IPS-18a (cell line): ENCODE data around the gene TGM5.
"Not testable (repeated sequence)": the region's sequence is repeated elsewhere in the genome, so short reads cannot be mapped to it uniquely, and the experiment has no call there.

Experiments used
- H3K27ac ChIP-seq: one replicate; pipeline ENCODE4 v1.5.1; 2013; ENCODE audit warnings: low read length
- H3K27me3 ChIP-seq: one replicate; pipeline ENCODE4 v1.6.1; 2013; ENCODE audit warnings: mild to moderate bottlenecking, low read length; ENCODE audit not compliant: control insufficient read depth, insufficient read depth
- H3K36me3 ChIP-seq: one replicate; pipeline ENCODE4 v1.6.1; 2013; ENCODE audit warnings: low read depth, low read length; ENCODE audit not compliant: control insufficient read depth
- H3K4me1 ChIP-seq: one replicate; pipeline ENCODE4 v1.6.1; 2013; ENCODE audit warnings: low read depth, low read length; ENCODE audit not compliant: control insufficient read depth
- H3K4me3 ChIP-seq: one replicate; pipeline ENCODE4 v1.5.1; 2013; ENCODE audit warnings: low read length
- H3K9ac ChIP-seq: one replicate; pipeline ENCODE4 v1.6.1; 2013; ENCODE audit warnings: mild to moderate bottlenecking, low read length, moderate library complexity
- H3K9me3 ChIP-seq: one replicate; pipeline ENCODE4 v1.6.1; 2013; ENCODE audit warnings: low read depth, low read length; ENCODE audit not compliant: control insufficient read depth

Gene TGM5, protein sequence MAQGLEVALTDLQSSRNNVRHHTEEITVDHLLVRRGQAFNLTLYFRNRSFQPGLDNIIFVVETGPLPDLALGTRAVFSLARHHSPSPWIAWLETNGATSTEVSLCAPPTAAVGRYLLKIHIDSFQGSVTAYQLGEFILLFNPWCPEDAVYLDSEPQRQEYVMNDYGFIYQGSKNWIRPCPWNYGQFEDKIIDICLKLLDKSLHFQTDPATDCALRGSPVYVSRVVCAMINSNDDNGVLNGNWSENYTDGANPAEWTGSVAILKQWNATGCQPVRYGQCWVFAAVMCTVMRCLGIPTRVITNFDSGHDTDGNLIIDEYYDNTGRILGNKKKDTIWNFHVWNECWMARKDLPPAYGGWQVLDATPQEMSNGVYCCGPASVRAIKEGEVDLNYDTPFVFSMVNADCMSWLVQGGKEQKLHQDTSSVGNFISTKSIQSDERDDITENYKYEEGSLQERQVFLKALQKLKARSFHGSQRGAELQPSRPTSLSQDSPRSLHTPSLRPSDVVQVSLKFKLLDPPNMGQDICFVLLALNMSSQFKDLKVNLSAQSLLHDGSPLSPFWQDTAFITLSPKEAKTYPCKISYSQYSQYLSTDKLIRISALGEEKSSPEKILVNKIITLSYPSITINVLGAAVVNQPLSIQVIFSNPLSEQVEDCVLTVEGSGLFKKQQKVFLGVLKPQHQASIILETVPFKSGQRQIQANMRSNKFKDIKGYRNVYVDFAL

DNA sequence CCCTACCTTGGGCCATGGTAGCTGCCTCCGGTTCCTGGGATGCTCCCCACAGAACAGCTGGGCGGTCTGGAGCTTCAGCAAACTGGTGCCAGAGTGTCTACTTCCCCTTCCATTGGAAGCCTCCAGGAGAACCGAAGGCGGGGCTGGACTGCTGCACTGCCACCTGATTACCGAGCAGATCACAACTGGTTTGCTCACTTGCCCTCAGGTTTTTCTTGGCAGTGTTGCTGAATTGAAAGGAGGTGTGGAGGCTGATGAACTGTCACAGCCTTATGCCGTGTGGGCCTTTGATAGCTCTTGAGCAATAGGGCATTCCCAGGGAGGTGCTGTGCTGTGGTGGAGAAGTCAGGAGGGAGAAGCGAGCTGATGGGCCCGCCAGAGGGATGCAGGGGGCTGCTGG, at the start of gene TGM5:
Gene TGM5, minus strand, starts transcription at position 95 of the 400 bp plus-strand sequence. Its CDS starts 79 bp downstream, at position 16.
- Histone ChIP-seq H3K9ac (no peak within 1 kb of the TSS), H3K9me3 (no peaks in the 10 kb centered on the region), H3K27ac (no peak within 1 kb of the TSS), H3K4me3 (no peak within 1 kb of the TSS), H3K36me3 (no peaks in the 10 kb centered on the region), H3K4me1 (no peaks in the 10 kb centered on the region), H3K27me3 (no peaks in the 10 kb centered on the region)

DNA sequence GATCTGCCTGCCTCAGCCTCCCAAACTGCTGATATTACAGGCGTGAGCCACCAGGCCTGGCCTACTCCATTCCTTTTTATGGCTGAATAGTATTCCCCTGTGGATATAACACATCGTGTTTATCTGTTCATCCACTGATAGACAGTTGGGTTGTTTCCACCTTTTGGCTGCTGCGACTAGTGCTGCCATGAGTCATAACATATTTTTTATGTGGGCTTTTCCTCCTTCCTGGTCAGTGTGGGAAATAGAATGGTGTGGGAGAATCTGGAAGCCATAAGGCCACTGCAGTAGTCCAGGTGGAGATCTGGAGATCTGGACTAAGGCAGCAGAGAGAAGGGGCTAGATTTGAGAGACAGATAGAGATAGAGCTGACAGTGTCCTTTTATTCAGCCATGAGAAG, 47.4 kb upstream of the TGM5 start:
- Histone ChIP-seq H3K27ac (no peak overlapping the region), H3K4me3 (no peak overlapping the region), H3K36me3 (no peaks in the 10 kb centered on the region), H3K9me3 (no peaks in the 10 kb centered on the region), H3K4me1 (no peaks in the 10 kb centered on the region), H3K27me3 (no peaks in the 10 kb centered on the region), H3K9ac (no peak overlapping the region)

DNA sequence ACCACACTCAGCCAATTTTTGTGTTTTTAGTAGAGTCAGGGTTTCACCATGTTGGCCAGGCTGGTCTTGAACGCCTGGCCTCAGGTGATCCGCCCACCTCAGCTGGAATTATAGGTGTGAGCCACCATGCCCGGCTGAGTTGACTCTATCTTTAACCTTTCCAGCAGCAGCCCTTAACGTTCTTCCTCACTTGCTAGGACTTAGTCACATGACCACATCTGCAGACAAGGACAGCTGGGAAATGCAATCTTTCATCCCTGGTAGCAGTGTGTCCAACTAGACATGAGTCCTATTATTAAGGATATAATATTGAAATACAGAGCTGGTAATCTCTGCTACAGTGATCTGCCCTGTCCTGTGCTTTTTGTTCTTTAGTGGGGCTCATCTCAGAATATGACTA, 45.6 kb upstream of the TGM5 start:
- Histone ChIP-seq H3K9ac (no peak overlapping the region), H3K27ac (no peak overlapping the region), H3K4me1 (no peaks in the 10 kb centered on the region), H3K27me3 (no peaks in the 10 kb centered on the region), H3K4me3 (no peak overlapping the region), H3K9me3 (no peaks in the 10 kb centered on the region), H3K36me3 (no peaks in the 10 kb centered on the region)

DNA sequence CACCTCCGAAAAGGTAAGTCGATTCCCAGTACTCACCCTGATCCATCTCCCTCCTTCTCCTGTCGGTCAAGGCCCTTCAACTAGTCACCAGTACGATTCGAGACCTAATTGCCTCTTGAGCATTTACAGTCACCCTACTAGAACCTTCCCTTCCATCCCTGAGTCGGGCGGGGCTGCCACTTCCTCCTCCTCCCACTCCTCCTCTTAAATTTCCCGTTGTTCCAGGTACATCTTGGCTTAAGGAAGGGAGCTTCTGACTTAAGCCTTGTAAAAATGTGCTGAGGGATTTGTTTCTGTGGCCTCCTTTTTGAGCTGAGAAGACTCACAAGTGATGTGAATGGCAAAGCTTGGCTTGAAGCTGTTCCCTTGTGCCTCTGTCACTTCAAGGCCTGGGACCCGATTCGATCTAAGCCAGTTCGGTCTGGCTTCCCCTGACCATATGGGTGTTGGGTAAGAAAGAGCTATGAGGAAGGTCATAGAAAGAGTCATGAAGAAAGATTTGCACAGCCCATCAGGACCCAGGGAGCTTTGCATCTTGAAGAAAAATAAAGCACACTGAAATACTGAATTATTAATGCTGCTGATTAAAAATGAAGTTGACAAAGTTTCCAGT, 35.6 kb upstream of the TGM5 start, which contains the start of gene TGM7:
Gene TGM7, minus strand, starts transcription at position 51 of the 613 bp plus-strand sequence.
- H3K36me3 ChIP-seq: no peaks in the 10 kb centered on the region
- no peak within 1 kb of the TSS for H3K4me3 ChIP-seq
- no peak within 1 kb of the TSS for H3K9ac ChIP-seq
- no peaks in the 10 kb centered on the region for H3K27me3 ChIP-seq
- H3K4me1 ChIP-seq: no peaks in the 10 kb centered on the region
- no peaks in the 10 kb centered on the region for H3K9me3 ChIP-seq
- no peak within 1 kb of the TSS for H3K27ac ChIP-seq

DNA sequence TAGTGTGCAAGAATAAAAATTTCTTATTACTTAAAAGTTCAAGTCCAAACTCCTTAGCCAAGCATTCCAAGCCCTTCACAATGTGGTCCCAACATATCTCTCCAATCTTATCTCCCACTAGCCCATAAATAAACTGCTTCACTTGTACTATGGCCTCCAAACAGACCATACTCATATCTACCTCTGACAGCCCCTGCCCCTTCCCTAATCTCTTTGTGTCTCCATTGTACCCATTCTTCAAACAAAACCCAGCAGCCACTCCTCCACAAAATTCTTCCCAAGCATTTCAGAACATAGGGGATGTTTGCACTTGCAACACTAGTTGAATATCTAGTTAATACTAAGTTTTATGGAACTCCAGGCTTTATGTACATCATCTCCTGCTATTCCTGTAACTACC, 33.2 kb upstream of the TGM5 start:
- Histone ChIP-seq H3K36me3 (no peaks in the 10 kb centered on the region), H3K27me3 (no peaks in the 10 kb centered on the region), H3K9me3 (no peaks in the 10 kb centered on the region), H3K9ac (no peak overlapping the region), H3K4me1 (no peaks in the 10 kb centered on the region), H3K4me3 (no peak overlapping the region), H3K27ac (no peak overlapping the region)

DNA sequence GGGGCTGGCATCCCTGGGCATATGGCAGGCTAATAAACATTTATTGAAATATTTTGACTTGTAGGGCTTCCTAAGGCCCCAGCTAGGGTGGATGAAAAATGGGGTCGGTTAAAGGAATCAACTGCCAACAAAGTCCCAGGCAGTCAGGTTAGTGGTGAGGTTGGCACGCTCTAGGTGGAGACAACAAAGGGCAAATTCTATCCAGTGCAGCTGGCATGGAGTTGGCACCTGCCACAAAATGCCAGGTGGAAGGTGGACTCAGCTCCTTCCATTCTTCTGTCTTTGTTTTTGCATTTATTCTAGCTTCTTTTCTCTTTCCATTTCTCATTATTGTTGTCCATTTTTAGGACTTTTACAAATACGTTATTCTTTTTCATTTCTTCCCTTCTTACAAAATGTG, 32.7 kb upstream of the TGM5 start:
- Histone ChIP-seq H3K4me3 (no peak overlapping the region), H3K27ac (no peak overlapping the region), H3K9ac (no peak overlapping the region), H3K36me3 (no peaks in the 10 kb centered on the region), H3K27me3 (no peaks in the 10 kb centered on the region), H3K4me1 (no peaks in the 10 kb centered on the region), H3K9me3 (no peaks in the 10 kb centered on the region)

DNA sequence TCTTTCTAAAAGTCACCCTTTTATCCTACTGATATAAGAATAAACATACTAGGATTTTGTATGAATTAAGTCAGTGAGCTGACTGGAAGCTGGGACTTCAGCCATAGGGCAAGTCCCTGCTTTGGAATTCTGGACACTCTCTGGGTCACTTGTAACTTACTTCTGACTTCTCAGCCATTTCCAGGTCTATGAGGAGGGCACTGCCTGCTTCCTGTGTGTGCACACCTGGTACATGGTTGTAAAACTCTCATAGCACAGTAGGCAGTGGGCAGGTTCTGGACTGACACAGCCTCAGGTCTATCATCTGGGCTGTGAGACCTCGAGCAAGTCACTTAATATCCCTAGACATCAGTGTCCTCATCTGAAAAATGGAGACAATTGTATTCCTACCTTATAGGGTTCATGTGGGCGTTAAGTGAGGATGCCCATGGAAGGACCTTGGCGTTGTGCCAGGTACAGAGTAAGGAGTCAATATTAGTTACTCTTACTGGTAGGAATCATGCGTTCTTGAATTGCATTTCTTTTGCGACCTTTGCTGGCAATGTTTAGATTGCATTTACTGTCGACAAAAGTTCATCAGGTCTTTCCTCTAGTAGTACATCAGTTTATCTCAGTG, 27.5 kb upstream of the TGM5 start:
- Histone ChIP-seq H3K9me3 (no peaks in the 10 kb centered on the region), H3K4me3 (no peak overlapping the region), H3K9ac (no peak overlapping the region), H3K27ac (no peak overlapping the region), H3K27me3 (peaks cover 12% of the 10 kb centered on the region), H3K4me1 (no peaks in the 10 kb centered on the region), H3K36me3 (no peaks in the 10 kb centered on the region)

DNA sequence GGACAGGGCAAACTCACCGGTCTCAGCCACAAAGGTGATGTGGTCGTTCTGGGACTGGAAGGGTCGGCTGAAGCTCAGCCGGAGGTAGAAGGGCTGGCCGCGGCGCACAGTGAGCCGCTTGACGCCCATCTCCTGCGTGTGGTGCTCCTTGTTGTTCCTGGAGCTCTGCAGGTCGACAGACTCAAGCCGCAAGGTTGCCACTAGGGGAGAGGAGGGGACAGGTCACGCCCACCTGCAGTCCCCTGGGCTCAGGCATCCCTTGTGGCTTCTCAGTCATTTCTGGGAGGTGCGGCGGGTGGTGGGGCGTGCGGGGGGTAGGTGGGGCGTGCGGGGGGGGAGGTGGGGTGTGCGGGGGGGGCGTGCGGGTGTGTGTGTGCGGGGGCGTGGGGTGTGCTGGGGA, 26.7 kb upstream of the TGM5 start:
- Histone ChIP-seq H3K27ac (no peak overlapping the region), H3K9ac (no peak overlapping the region), H3K9me3 (no peaks in the 10 kb centered on the region), H3K27me3 (peaks cover 12% of the 10 kb centered on the region), H3K4me3 (no peak overlapping the region), H3K4me1 (no peaks in the 10 kb centered on the region), H3K36me3 (no peaks in the 10 kb centered on the region)

DNA sequence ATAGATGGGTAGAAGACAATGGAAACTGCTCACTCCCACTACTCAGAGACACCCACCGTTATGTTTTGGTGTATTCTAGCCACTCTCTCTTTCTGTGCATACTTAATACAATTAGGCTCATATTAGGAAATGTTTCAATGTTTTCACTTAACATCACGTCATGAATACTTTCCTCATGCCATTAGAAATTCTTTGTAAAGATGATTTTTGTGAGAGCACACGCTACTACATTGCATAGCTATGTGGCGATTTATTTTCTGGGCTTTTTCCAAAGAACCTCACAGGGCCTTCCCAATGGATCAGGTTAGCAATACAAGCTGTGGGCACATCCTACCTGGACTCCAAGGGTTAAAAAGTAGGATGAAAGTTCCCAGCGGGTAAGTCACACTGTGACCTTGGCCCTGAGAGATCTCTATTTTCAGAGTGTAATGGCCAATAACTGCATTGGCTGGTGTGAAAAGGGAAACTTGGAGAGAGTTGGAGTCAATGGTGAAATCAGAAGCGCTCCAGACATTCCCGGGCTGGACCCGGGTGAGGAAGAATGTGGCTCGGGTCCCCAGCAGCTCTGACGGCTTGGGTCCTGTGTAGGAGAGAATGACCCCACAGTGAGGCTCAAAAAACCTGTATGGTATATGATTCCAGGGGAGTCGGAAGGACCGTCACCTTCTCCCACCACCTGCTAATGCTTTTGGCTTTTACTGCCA, 25.8 kb upstream of the TGM5 start:
- no peak overlapping the region for H3K9ac ChIP-seq
- no peaks in the 10 kb centered on the region for H3K36me3 ChIP-seq
- peaks cover 12% of the 10 kb centered on the region for H3K27me3 ChIP-seq
- no peak overlapping the region for H3K27ac ChIP-seq
- H3K4me3 ChIP-seq: no peak overlapping the region
- H3K4me1 ChIP-seq: no peaks in the 10 kb centered on the region
- H3K9me3 ChIP-seq: no peaks in the 10 kb centered on the region

DNA sequence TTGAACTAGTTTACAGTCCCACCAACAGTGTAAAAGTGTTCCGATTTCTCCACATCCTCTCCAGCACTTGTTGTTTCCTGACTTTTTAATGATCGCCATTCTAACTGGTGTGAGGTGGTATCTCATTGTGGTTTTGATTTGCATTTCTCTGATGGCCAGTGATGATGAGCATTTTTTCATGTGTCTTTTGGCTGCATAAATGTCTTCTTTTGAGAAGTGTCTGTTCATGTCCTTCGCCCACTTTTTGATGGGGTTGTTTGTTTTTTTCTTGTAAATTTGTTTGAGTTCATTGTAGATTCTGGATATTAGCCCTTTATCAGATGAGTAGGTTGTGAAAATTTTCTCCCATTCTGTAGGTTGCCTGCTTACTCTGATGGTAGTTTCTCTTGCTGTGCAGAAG, 22.9 kb upstream of the TGM5 start:
- peaks cover 12% of the 10 kb centered on the region for H3K27me3 ChIP-seq
- H3K27ac ChIP-seq, H3K9ac ChIP-seq, H3K4me1 ChIP-seq, H3K9me3 ChIP-seq, H3K4me3 ChIP-seq, H3K36me3 ChIP-seq: not testable (repeated sequence)

DNA sequence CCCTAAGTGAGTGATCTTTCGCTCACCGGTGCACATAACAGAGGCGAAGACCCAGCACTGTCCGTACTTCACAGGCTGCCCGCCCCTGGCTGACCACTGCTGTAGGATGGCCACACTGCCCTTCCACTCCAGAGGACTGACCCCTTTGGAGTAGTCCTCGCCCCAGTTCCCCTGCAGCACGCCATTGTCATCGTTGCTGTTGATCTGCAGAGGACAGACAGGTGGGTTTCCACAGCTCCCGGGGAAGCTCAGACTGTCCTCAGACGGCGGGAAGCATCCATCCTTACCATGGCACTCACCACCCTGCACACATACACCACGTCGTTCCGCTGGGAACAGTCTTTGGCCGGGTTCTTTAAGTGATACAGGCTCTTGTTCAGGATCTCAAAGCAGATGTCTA, 20.5 kb upstream of the TGM5 start:
- no peaks in the 10 kb centered on the region for H3K9me3 ChIP-seq
- peaks cover under 1% of the 10 kb centered on the region for H3K27me3 ChIP-seq
- no peaks in the 10 kb centered on the region for H3K4me1 ChIP-seq
- H3K4me3 ChIP-seq: no peak overlapping the region
- no peaks in the 10 kb centered on the region for H3K36me3 ChIP-seq
- H3K9ac ChIP-seq: no peak overlapping the region
- no peak overlapping the region for H3K27ac ChIP-seq
